Measurements from ENCODE around the gene OST4.

Gene OST4

DNA sequence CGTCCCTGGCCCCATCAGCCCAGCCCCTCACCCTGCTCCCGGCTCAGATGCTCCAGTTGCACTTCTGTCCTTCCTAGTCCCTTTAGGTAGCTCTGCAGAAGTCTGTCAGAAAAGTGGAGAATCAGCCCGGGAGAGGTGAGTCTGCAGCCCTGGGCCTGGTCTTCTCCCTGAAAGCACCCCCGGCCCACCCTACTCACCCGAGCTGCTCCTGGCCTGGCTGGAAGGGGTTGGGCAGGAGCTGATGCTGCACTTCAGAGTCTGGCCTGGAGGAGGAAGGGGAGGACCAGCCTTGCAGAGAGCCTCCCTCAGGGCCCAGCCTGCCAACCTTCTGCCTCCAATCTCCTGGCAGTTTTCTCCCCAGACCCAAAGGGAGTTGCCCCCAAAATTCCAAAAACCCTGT is 30.9 kb upstream of the OST4 start:
- Histone ChIP-seq H3K36me3 (ENCODE audit: insufficient read depth, low read length) (no peaks in the 10 kb centered on the region), H3K27ac (ENCODE audit: low read depth, low read length, poor library complexity, severe bottlenecking) (no peak overlapping the region), H3K9me2 (ENCODE audit: low read depth, low read length) (no peaks in the 10 kb centered on the region), H3K79me2 (ENCODE audit: insufficient read depth, low read length) (no peaks in the 10 kb centered on the region), H3F3A (ENCODE audit: insufficient read depth, low read length) (no peaks in the 10 kb centered on the region), H3K4me1 (ENCODE audit: insufficient read depth, low read length, severe bottlenecking) (no peaks in the 10 kb centered on the region), H3K4me2 (ENCODE audit: low read length) (no peak overlapping the region), H2AFZ (ENCODE audit: low read length) (no peak overlapping the region), H4K20me1 (ENCODE audit: insufficient read depth, low read length) (no peaks in the 10 kb centered on the region), H3K4me3 (ENCODE audit: low read depth, low read length, poor library complexity, severe bottlenecking) (no peak overlapping the region), H3K9me3 (ENCODE audit: low read length) (no peaks in the 10 kb centered on the region), H3K9ac (ENCODE audit: low read length) (no peak overlapping the region), H3K27me3 (ENCODE audit: insufficient read depth, low read length) (no peaks in the 10 kb centered on the region; the same call in 1 of the 2 replicates)
- TF ChIP-seq, protein P1, sequence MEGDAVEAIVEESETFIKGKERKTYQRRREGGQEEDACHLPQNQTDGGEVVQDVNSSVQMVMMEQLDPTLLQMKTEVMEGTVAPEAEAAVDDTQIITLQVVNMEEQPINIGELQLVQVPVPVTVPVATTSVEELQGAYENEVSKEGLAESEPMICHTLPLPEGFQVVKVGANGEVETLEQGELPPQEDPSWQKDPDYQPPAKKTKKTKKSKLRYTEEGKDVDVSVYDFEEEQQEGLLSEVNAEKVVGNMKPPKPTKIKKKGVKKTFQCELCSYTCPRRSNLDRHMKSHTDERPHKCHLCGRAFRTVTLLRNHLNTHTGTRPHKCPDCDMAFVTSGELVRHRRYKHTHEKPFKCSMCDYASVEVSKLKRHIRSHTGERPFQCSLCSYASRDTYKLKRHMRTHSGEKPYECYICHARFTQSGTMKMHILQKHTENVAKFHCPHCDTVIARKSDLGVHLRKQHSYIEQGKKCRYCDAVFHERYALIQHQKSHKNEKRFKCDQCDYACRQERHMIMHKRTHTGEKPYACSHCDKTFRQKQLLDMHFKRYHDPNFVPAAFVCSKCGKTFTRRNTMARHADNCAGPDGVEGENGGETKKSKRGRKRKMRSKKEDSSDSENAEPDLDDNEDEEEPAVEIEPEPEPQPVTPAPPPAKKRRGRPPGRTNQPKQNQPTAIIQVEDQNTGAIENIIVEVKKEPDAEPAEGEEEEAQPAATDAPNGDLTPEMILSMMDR (IDR thresholded peaks at IDR 0.05; ENCODE audit: low read length): no peak
- TF ChIP-seq EZH2 (IDR thresholded peaks at IDR 0.05; ENCODE audit: borderline replicate concordance, low read length): no peak

DNA sequence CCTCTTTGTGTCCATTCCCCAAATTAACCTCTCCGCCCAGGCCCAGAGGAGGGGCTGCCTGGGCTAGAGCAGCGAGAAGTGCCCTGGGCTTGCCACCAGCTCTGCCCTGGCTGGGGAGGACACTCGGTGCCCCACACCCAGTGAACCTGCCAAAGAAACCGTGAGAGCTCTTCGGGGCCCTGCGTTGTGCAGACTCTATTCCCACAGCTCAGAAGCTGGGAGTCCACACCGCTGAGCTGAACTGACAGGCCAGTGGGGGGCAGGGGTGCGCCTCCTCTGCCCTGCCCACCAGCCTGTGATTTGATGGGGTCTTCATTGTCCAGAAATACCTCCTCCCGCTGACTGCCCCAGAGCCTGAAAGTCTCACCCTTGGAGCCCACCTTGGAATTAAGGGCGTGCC is 28.6 kb upstream of the OST4 start:
- Histone ChIP-seq H3K9me2 (ENCODE audit: low read depth, low read length) (no peaks in the 10 kb centered on the region), H2AFZ (ENCODE audit: low read length) (no peak overlapping the region), H4K20me1 (ENCODE audit: insufficient read depth, low read length) (no peaks in the 10 kb centered on the region), H3K27me3 (ENCODE audit: insufficient read depth, low read length) (no peaks in the 10 kb centered on the region; the same call in 1 of the 2 replicates), H3K4me2 (ENCODE audit: low read length) (no peak overlapping the region), H3K36me3 (ENCODE audit: insufficient read depth, low read length) (no peaks in the 10 kb centered on the region), H3K27ac (ENCODE audit: low read depth, low read length, poor library complexity, severe bottlenecking) (no peak overlapping the region), H3K4me1 (ENCODE audit: insufficient read depth, low read length, severe bottlenecking) (peaks cover 11% of the 10 kb centered on the region), H3K9me3 (ENCODE audit: low read length) (no peaks in the 10 kb centered on the region), H3K4me3 (ENCODE audit: low read depth, low read length, poor library complexity, severe bottlenecking) (no peak overlapping the region), H3F3A (ENCODE audit: insufficient read depth, low read length) (no peaks in the 10 kb centered on the region), H3K9ac (ENCODE audit: low read length) (no peak overlapping the region), H3K79me2 (ENCODE audit: insufficient read depth, low read length) (no peaks in the 10 kb centered on the region)
- TF ChIP-seq EZH2 (IDR thresholded peaks at IDR 0.05; ENCODE audit: borderline replicate concordance, low read length): no peak
- TF ChIP-seq, protein P1 (IDR thresholded peaks at IDR 0.05; ENCODE audit: low read length): no peak

DNA sequence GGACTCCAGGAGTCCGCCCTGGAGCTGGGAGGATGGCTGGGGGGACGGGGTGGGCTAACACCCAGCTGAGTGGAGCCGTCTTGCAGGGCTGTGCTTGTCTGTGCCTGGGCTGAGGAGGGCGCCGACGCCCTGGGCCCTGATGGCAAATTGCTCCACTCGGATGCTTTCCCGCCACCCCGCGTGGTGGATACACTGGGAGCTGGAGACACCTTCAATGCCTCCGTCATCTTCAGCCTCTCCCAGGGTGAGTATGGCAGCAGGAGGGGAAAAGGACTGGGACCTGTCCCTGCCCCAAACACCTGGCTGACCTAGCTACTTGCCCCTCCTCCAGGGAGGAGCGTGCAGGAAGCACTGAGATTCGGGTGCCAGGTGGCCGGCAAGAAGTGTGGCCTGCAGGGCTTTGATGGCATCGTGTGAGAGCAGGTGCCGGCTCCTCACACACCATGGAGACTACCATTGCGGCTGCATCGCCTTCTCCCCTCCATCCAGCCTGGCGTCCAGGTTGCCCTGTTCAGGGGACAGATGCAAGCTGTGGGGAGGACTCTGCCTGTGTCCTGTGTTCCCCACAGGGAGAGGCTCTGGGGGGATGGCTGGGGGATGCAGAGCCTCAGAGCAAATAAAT is 28.0 kb upstream of the OST4 start:
- Histone ChIP-seq H3K4me3 (ENCODE audit: low read depth, low read length, poor library complexity, severe bottlenecking) (no peak overlapping the region), H2AFZ (ENCODE audit: low read length) (no peak overlapping the region), H3K4me1 (ENCODE audit: insufficient read depth, low read length, severe bottlenecking) (peaks cover 11% of the 10 kb centered on the region), H3K79me2 (ENCODE audit: insufficient read depth, low read length) (no peaks in the 10 kb centered on the region), H3K9me3 (ENCODE audit: low read length) (no peaks in the 10 kb centered on the region), H4K20me1 (ENCODE audit: insufficient read depth, low read length) (no peaks in the 10 kb centered on the region), H3K9me2 (ENCODE audit: low read depth, low read length) (no peaks in the 10 kb centered on the region), H3K36me3 (ENCODE audit: insufficient read depth, low read length) (no peaks in the 10 kb centered on the region), H3K9ac (ENCODE audit: low read length) (no peak overlapping the region), H3F3A (ENCODE audit: insufficient read depth, low read length) (no peaks in the 10 kb centered on the region), H3K27me3 (ENCODE audit: insufficient read depth, low read length) (no peaks in the 10 kb centered on the region; the same call in 1 of the 2 replicates), H3K4me2 (ENCODE audit: low read length) (no peak overlapping the region), H3K27ac (ENCODE audit: low read depth, low read length, poor library complexity, severe bottlenecking) (no peak overlapping the region)
- TF ChIP-seq, protein P1 (IDR thresholded peaks at IDR 0.05; ENCODE audit: low read length): no peak
- TF ChIP-seq EZH2 (IDR thresholded peaks at IDR 0.05; ENCODE audit: borderline replicate concordance, low read length): no peak

All from OCI-LY1 (cell line).